Prostate gland (tissue), 2 donors: ENCODE data around the gene SCAP. TPM values are rescaled to one million over a fixed set of nuclear protein-coding genes. Genes with fewer than 3 reads are reported as not detected.

ENCODE experiments used
- DNase-seq: peaks from one replicate; pipeline ENCODE4 v3.0.0-alpha.2; 2019; ENCODE audit warnings: low spot score
- H3K27ac ChIP-seq, 2 donors: fragments of 200-600 bp; sonication (generic); 2 replicates each; pipeline ENCODE4 v1.5.1; 2017 to 2019
- H3K27me3 ChIP-seq: fragments of 200-600 bp; sonication (generic); replicated peaks from 2 replicates; pipeline ENCODE4 v1.5.1; 2019; ENCODE audit not compliant: insufficient read depth
- H3K36me3 ChIP-seq, 2 donors: fragments of 200-600 bp; sonication (generic); 1 replicate in 1 of 2; 2 replicates in 1 of 2; pipeline versions ENCODE4 v1.5.1 to v1.8.1; 2017 to 2019
- H3K4me1 ChIP-seq: fragments of 200-600 bp; sonication (generic); replicated peaks from 2 replicates; pipeline ENCODE4 v1.5.1; 2019
- H3K4me3 ChIP-seq, 2 donors: fragments of 200-600 bp; sonication (generic); 2 replicates each; pipeline ENCODE4 v1.5.1; 2017 to 2019
- H3K9me3 ChIP-seq: fragments of 200-600 bp; sonication (generic); 2 replicates; pipeline ENCODE4 v1.5.1; 2017
- POLR2A ChIP-seq: fragments of 450-650 bp; IDR thresholded peaks from one replicate; pipeline ENCODE4 v1.6.1; 2016; ENCODE audit warnings: antibody characterized with exemption, mild to moderate bottlenecking
- POLR2AphosphoS5 ChIP-seq: sonication (generic); formaldehyde crosslinking; IDR thresholded peaks from one replicate; pipeline ENCODE4 v1.6.1; 2017; ENCODE audit warnings: antibody characterized with exemption
- WGBS: methylation state at CpG from one replicate; pipeline ENCODE4 v1.1.5; 2018; 5-methylcytosine and 5-hydroxymethylcytosine counted together
- intact Hi-C: fragments of 100-400 bp; cut with DNase I; formaldehyde crosslinking; loops from one replicate; pipeline ENCODE4 v1.14.2; 2022
- total RNA-seq, 2 donors: library from RNA; depleted of rRNA; stranded (reverse); fragments of >200 nt; gene quantifications; one replicate each; pipeline ENCODE4 v1.1.0, GENCODE V29; 2016
- TF ChIP-seq, protein P1 (sequence below), 4 experiments: fragments of 200-600 bp in 2 of 4; fragments of 450-650 bp in 2 of 4; sonication (generic) in 2 of 4; IDR thresholded peaks; 1 replicate in 3 of 4; 2 replicates in 1 of 4; pipeline ENCODE4 v1.5.1; 2016 to 2019; ENCODE audit warnings: antibody characterized with exemption in 4 of 4, mild to moderate bottlenecking in 2 of 4, moderate library complexity in 2 of 4

The SCAP gene
- total RNA-seq, 2 donors from 2014 or later, result 71.5 to 230 TPM

DNA sequence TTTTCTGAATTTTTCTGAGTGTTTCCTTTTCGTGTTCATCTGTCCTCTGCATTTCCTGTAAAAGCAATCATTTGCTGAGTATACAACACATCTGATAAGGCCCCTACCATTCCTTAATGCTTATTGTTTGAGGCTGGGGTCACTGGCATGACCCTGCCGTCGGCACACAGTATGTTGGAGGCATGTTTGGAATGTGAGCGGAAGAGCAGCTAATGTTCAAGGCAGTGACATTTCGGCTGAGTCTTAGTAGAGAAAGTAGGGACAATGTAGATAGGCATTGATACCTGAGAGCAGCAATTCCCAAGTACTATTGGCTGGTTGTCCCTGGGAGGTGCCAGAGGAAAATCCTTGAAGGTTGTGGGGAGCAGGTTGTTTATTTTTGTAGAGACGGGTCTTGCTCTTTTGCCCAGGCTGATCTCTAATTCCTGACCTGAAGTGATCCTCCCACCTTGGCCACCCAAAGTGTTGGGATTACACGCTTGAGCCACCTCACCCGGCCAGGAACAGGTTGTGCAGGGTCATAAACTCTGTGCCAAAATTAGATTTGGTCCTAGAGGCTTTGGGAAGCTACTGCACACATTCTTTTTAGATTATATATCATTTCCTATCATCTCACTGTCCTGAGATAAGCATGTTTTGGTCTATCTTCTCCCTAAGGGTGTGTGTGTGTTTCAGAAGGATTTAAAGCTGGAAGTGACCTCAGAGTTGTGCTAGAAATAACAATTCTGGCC, 81.4 kb downstream of the SCAP start:
- Histone ChIP-seq H3K4me3 (no peak overlapping the region), H3K36me3 (no peaks in the 10 kb centered on the region), H3K27ac (no peak overlapping the region), H3K4me1 (peaks cover 9% of the 10 kb centered on the region), H3K27me3 (no peaks in the 10 kb centered on the region), H3K9me3 (no peaks in the 10 kb centered on the region)
- intact Hi-C loops, result no loop called here
- no peak for DNase-seq
- WGBS, result 32% methylated on average over 8 of the region's 8 CpGs
- TF ChIP-seq POLR2A, result no peak
- no peak for TF ChIP-seq POLR2AphosphoS5
- TF ChIP-seq, protein P1, sequence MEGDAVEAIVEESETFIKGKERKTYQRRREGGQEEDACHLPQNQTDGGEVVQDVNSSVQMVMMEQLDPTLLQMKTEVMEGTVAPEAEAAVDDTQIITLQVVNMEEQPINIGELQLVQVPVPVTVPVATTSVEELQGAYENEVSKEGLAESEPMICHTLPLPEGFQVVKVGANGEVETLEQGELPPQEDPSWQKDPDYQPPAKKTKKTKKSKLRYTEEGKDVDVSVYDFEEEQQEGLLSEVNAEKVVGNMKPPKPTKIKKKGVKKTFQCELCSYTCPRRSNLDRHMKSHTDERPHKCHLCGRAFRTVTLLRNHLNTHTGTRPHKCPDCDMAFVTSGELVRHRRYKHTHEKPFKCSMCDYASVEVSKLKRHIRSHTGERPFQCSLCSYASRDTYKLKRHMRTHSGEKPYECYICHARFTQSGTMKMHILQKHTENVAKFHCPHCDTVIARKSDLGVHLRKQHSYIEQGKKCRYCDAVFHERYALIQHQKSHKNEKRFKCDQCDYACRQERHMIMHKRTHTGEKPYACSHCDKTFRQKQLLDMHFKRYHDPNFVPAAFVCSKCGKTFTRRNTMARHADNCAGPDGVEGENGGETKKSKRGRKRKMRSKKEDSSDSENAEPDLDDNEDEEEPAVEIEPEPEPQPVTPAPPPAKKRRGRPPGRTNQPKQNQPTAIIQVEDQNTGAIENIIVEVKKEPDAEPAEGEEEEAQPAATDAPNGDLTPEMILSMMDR (IDR thresholded peaks at IDR 0.05), result no peak

DNA sequence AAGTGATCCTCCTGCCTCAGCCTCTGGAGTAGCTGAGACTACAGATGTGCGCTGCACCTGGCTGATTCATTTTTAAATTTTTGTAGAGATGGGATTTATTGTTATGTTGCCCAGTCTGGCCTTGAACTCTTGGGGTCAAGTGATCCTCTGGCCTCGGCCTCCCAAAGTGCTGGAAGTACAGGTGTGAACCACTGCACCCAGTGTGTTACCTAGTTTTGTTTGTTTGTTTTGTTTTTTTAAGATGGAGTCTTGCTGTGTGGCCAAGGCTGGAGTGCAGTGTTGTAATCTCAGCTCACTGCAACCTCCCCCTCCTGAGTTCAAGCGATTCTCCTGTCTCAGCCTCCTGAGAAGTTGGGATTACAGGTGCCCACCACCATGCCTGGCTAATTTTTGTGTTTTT, 82.8 kb downstream of the SCAP start:
- Histone ChIP-seq H3K4me1 (peaks cover 9% of the 10 kb centered on the region), H3K4me3 (no peak overlapping the region), H3K36me3 (no peaks in the 10 kb centered on the region), H3K27ac (no peak overlapping the region), H3K9me3 (no peaks in the 10 kb centered on the region), H3K27me3 (no peaks in the 10 kb centered on the region)
- WGBS, result 99% methylated on average over 3 of the region's 3 CpGs
- no peak for TF ChIP-seq POLR2AphosphoS5
- no peak for TF ChIP-seq POLR2A
- TF ChIP-seq, protein P1 (IDR thresholded peaks at IDR 0.05), result no peak
- DNase-seq, result no peak
- intact Hi-C loops, result no loop called here

DNA sequence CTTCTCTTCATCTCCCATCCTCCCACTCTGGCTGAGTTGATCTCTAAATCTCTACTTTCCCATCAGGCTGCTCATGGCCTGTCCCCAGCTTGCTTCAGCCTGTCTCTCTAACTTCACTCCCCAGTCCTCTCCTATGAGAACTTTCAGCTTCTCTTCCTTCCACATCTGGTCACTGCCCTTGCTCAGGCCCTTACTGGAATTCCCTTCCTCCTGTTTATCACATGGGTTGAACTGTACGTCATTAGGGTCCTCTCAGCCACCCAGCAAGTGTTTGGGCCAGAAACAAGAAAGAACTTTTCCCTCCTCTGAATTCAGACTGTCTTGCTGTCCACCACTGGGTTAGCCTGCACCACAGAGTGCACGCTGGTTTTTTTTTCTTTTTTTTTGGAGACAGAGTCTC, 89.9 kb downstream of the SCAP start:
- Histone ChIP-seq H3K4me3 (no peak overlapping the region), H3K9me3 (no peaks in the 10 kb centered on the region), H3K36me3 (no peaks in the 10 kb centered on the region), H3K27me3 (no peaks in the 10 kb centered on the region), H3K27ac (no peak overlapping the region), H3K4me1 (no peaks in the 10 kb centered on the region)
- TF ChIP-seq POLR2A (no peak), POLR2AphosphoS5 (no peak)
- TF ChIP-seq, protein P1 (IDR thresholded peaks at IDR 0.05), result no peak
- no peak for DNase-seq
- WGBS, result 68% methylated on average over 2 of the region's 2 CpGs
- intact Hi-C loops, result no loop called here

DNA sequence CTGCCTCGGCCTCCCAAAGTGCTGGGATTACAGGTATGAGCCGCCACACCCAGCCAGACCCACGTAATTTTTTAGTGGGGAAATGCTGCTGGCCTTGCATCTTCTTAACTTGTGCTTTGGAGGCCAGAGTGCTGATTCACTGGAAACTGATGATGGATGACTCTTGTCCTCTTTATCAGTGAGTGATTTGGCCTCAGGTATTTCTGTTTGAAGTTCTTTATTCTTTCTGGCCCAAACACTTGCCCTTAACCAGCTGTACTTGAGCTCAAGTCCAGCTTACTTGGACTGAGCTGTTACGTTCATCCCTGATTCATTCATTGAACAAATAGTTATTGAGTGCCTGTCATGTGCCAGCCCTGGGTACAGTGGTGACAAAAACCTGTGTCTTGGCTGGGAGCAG, 90.7 kb downstream of the SCAP start:
- TF ChIP-seq POLR2A, result no peak
- TF ChIP-seq POLR2AphosphoS5, result no peak
- TF ChIP-seq, protein P1 (IDR thresholded peaks at IDR 0.05), result no peak
- Histone ChIP-seq H3K4me3 (no peak overlapping the region), H3K27ac (no peak overlapping the region), H3K27me3 (no peaks in the 10 kb centered on the region), H3K9me3 (no peaks in the 10 kb centered on the region), H3K4me1 (no peaks in the 10 kb centered on the region), H3K36me3 (no peaks in the 10 kb centered on the region)
- no peak for DNase-seq
- 94% methylated on average over 4 of the region's 4 CpGs for WGBS
- intact Hi-C loops, result no loop called here

DNA sequence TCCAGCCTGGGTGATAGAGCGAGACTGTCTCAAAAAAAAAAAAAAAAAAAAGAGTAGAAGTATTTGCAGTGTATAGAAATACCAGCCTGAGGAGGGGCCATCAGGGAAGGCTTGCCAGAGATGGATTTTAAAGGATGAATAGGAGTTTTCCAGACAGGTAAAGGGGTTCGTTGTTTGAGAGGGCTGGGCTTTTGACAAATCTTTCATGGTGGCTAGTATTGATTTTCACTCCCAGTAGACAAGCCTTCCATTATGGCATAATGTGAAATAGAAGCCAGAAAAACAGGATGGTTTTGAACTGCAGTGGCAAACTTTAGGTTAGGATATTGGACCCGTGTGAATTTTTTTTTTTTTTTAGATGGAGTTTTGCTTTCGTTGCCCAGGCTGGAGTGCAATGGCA, 91.3 kb downstream of the SCAP start:
- WGBS, result 84% methylated on average over 4 of the region's 4 CpGs
- H3K4me1 ChIP-seq, result peaks cover 5% of the 10 kb centered on the region
- no peak for TF ChIP-seq POLR2AphosphoS5
- no peak for TF ChIP-seq POLR2A
- TF ChIP-seq, protein P1 (IDR thresholded peaks at IDR 0.05), result no peak
- intact Hi-C loops, result no loop called here
- no peaks in the 10 kb centered on the region for H3K27me3 ChIP-seq
- no peak overlapping the region for H3K27ac ChIP-seq
- DNase-seq, result no peak
- no peaks in the 10 kb centered on the region for H3K36me3 ChIP-seq
- no peak overlapping the region for H3K4me3 ChIP-seq
- no peaks in the 10 kb centered on the region for H3K9me3 ChIP-seq
